GM21423 (cell line): ENCODE measurements around the gene DMD.

Source experiments
- ATAC-seq: cut with Tn5 transposase; IDR thresholded peaks from one replicate; pipeline ENCODE4 v1.9.1; 2021; ENCODE audit warnings: mild to moderate bottlenecking, moderate library complexity; ENCODE audit not compliant: unreplicated experiment

Gene DMD

GRCh38 chrX:31551913-31552312 lies 1659.4 kb downstream of the DMD start:
- no peak for ATAC-seq

DNA sequence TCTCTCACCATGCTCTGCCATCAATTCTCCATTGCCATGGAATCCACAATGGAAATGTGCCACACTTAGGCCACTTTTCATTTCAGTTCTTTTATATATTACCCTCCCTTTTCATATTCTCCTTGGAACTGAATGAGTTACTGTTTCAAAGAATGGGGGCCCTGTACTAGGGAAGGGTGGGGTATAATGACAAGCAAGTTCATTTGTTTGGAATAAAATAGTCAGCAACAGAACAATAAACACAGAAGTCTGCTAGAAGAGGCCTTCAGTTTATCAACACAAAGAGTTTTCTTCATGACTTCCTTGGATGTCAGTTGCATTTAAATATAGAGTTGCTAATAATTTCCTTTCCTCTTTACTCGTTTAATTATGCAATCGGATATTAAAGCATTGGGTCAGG lies 1661.2 kb downstream of the DMD start:
- ATAC-seq = no peak

DNA sequence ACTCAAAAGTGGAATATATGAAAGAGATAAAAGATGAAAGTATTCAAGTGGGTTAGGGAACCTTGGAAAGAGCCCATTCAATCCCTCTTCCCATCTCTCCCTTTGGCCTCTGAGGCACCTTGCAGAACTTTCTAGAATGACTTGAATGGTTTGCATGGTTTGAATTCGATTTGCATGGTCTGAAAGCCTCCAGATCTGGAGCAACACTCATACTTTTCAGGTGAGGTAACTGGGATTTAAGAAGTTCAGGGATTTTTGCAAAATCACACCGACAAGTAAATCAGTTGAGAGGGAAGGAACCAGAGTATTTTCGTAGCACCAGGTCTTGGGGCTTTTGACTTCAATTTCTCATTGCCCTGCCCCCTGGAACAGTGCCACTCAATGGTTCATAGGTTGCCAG lies 1663.5 kb downstream of the DMD start:
- ATAC-seq = no peak

DNA sequence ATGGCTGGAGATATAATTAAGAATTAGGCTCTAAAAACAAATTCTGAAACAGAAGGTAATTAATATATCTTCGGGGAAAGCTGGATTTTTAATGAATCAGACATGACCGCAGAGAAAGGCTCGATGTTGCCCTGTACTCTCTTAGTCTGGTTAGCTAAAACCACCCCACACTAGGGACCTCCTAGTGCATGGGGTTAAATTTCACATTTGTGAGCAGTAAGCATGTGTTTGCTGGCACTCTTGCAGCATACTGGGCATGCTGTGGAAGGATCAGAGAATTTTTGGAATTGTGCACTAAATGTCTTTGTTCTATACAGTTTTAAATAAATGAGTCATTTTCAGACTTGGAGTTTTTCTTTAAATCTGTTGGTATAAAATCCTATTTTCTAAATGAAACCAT lies 1663.9 kb downstream of the DMD start:
- no peak for ATAC-seq

- no peak for ATAC-seq
These were observed 1665.2 kb downstream of the DMD start for GRCh38 chrX:31546126-31546525.

GRCh38 chrX:31545726-31546125 lies 1665.6 kb downstream of the DMD start:
- ATAC-seq = no peak

GRCh38 chrX:31545191-31545590 lies 1666.2 kb downstream of the DMD start:
- ATAC-seq = no peak

DNA sequence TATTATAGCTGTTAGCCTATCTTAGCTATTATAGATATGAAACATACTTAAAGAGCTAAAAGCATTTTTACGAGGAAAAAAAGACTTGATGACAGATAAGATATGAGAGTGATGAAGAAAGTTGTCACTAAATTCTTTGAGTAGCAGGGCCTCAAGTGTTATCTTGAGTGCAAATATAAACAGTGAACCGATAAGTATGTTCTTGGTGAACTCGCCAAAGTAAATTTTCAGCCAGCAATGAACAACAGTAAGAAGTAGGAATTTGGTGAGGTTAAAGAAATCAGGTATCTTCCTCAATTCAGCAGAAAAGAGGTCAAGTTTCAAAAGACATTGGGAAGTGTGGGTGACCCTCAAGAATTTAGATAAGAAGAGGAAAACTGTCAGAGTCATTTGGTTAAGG lies 1667.7 kb downstream of the DMD start:
- ATAC-seq = no peak

GRCh38 chrX:31542566-31542965 lies 1668.8 kb downstream of the DMD start:
- ATAC-seq = no peak

DNA sequence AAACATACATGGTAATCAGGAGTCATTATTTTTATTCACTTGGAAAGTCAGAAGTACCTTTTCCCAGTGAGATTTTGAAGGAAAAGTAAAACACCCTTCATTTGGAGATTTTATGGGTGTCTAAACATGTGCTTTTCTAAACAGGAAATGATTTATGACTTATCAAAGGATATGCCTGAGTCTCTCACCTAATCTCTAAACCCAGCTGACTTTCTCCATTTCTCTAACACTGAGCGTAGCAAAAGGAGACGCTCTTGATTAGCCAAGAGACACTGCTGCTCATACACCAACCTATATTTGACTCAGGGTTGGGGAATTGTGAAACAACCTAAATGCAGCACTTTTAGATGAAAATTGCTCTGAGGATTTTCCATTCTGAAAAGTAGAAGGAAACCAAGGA lies 1671.0 kb downstream of the DMD start:
- ATAC-seq = no peak

- ATAC-seq = no peak
These were observed 1683.8 kb downstream of the DMD start for GRCh38 chrX:31527455-31528126.

DNA sequence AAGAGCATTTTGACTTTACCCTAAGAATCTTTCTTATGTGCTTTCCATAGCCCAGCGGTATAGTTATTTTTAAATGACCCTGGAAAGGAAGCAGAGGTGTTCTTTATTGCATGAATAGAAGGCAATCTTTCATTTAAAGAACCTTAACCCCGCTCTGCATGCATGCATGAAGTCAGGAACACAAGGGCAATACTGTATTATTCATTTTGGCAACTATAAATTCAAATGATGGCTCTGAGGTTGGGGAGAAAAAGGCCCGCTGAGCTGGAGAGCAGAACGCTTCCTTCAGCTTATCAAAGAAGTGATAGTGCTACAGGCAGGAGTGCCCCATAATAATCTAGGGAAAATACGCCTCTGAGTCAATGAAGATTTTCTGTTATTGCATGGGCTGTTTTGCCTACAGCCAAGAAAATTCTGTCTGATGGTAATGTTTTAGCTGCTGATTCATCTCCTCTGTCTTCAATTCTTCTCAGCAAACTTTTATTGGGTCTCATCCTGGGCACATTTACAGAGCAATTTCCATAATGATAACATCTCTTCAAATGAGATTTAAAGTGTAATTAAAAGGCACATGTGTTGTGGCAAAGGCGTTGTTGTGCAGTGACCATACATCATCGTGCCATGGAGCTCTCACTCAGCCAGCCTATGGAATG lies 1687.3 kb downstream of the DMD start:
- ATAC-seq = no peak

DNA sequence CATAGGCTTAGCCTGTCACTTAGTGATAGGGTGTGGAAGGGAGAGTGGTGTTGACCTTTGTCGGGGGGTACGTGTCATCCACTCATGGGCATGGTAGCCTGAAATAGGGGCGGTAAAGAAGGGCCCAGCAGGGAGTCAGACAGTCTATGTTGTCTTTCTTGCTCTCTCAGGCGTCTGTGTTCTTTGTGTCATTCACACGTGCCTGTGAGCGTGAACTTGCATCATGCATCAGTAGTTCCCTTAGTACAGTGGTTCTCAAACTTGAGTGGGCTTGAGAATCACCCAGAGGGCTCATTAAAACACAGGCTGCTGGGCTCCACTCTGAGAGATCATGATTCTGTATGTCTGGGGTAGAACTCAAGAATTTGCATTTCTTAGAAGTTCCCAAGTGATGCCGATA lies 1688.6 kb downstream of the DMD start:
- ATAC-seq = no peak

GRCh38 chrX:31521941-31522340 lies 1689.4 kb downstream of the DMD start:
- ATAC-seq = no peak

- ATAC-seq = no peak
These were observed 1694.8 kb downstream of the DMD start for GRCh38 chrX:31516527-31516926.

GRCh38 chrX:31508338-31508737 lies 1703.0 kb downstream of the DMD start:
- ATAC-seq = no peak

- no peak for ATAC-seq
These were observed 1704.4 kb downstream of the DMD start for GRCh38 chrX:31506928-31507327.

DNA sequence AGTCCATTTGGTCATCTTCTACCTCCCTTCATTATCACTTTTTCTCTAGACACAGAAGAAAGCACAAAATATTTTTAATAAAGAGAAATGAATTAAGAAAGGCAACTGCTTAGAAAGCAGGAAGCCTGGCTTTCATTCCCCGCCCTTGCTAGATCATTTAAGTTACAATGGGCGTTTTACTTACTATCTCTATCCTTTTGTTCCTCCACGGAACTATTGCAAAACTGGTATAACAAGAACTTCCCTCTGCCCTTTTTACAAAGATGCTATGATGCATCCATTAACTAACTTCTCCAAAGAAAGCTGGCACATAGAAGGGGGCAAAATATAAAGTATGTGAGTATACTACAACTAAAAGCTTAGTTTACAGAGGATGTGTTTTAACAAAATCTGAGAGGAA lies 1705.0 kb downstream of the DMD start:
- ATAC-seq = no peak

DNA sequence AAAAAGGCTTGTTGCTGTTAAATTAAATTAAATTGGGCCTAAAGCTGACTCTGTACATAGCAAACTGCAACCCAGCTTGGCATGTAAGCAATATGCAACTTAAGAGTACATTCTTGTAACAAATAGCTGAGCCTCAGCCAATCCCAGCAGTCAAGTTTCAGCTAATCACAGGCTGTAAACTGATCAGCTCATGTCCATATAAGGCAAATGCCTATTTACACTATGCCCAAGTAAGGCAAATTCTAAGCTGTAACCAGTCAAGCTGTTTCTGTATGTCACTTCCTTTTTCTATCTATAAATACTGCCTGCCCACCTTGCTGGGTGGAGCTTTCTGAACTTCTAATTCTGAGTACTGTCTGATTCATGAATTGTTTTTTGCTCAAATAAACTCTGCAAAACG lies 1710.4 kb downstream of the DMD start:
- ATAC-seq = no peak

GRCh38 chrX:31499109-31499508 lies 1712.2 kb downstream of the DMD start:
- ATAC-seq = no peak

- ATAC-seq = no peak
These were observed 1714.3 kb downstream of the DMD start for GRCh38 chrX:31497086-31497485.

DNA sequence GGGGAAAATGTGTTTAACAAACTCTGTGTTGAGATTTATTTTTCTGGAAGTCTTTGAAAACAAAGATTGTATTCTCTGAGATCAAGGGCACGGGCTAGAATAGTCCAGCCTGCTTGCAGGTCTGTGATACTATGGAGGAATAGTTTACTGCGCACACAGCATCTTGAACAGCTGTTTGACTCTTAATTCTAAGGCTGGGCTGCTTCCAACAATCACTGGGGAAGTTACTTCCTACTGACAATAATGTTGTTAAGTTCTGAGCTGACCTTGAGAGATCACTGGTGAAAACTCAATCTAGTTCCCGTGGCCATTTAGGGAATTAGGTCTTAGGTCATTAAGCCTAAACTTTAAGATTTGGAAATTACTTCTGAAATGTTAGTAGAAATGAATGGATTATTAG lies 1723.4 kb downstream of the DMD start:
- ATAC-seq = no peak

GRCh38 chrX:31483336-31483735 lies 1728.0 kb downstream of the DMD start:
- no peak for ATAC-seq
